Measurements from ENCODE around the gene VENTX.
"Not testable (repeated sequence)": the region's sequence is repeated elsewhere in the genome, so short reads cannot be mapped to it uniquely, and the experiment has no call there.

Gene VENTX

DNA sequence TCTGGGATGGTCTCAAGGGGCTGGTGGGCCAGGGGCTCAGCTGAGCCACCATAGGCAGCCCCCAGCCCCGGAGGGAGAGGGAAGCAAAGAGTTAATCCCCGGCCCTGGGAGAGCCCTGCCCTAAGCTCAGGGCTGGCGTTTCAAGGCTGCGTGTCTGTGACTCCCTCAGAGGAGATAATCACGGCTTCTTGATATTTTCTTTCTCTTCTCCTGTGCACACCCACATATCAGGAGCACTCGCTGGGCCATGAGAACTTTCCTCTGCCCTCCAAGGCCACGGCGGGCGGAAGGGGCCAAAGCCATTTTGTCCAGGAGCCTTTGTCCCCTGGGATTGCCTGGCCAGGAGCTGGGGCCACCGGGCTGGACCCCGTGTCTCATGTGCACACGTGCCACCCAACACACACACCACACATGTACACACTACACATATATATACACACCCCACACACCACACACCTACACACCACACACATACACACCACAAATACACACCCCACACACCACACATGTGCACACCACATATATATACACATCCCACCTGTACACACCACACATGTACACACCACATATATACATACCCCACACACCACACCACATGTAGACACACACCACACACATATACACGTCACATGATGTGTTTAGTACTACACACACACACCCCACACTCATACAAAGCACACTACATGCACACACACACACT lies 16.9 kb downstream of the VENTX start:
- no peak for DNase-seq (ENCODE audit: low read depth in 2 of 2)

DNA sequence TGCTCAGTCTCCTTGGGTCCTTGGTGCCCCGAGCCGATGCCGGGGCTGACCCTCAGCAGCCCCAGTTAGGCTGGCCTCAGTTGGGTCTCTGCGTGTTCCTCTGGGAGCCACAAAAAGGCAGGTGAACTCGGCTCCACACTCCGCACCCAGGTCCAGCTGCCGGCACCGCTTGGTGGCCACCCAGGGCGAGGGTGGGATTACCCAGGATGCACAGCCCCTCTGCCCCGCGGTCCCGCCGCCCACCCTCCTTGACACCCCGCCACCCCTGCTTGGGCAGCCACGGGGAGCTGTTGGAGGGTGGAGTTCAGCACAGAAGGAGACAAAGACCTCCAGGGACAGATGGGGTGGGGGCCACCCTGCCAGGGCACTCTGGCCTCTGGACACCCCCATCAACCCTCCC lies 17.7 kb downstream of the VENTX start:
- DNase-seq (ENCODE audit: low read depth in 2 of 2) = no peak

DNA sequence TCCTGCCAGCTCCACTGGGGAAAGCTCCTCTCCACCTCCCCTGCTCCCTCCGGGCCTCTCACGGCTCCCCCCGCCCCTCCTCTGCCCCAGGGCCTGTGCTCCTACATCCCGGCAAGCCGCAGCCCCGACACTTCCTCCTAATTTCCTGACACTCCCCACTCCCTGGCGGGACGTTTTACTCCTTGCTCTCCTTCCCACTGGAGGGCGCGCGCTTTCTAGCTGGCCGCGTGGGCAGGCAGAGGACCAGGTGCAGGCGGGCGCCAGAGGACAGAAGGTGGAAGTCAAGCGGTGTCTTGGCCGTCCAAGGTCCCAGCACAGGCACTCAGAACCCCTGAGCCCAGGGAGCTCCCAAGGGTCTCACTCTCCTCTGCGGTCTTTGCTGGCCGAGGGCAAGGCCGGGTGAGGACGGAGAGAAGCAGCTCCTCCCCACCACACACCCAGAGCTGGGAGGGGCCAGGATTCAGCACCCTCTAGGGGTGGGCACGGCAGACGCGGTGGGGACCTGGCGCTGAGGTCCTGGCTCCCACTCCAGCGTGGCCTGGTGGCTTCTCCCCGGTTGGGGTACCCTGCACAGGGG lies 19.9 kb downstream of the VENTX start:
- DNase-seq (ENCODE audit: low read depth in 2 of 2) = no peak

DNA sequence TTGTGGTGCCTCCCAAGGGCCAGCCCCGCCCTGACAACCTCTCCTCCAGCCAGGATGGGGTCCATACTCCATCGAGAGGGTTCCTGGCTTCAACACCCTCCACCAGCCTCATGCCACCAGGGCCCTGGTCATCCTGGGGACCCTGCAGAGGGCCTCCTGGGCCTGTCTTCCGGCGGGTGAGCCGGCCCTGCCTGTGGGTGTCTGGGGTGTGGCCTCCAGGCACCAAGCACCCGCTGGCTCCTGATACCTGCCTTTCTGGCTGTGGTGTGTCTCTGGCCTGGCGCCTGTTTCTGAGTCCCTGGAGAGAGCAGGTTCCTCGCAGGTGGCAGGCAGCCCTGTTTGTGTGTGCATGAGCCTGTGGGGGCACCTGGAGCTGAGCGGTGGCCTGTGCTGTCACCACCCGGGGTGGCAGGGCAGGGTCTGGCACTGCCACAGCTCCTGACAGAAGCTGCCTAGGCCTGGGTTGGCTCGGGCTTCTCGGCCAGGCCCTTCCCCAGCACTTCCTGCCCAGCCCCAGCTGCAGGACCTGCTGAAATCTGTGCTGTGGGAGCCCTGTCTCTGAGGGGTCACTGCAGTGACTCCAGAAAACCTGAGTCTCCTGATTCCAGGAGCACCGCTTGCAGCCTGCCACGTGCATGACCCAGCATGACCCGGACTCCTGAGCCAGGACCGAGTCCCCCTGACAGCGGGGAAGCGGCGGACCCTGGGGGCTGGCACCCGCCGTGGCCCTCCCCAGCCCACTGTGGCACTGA lies 20.6 kb downstream of the VENTX start:
- DNase-seq (ENCODE audit: low read depth in 2 of 2) = no peak

DNA sequence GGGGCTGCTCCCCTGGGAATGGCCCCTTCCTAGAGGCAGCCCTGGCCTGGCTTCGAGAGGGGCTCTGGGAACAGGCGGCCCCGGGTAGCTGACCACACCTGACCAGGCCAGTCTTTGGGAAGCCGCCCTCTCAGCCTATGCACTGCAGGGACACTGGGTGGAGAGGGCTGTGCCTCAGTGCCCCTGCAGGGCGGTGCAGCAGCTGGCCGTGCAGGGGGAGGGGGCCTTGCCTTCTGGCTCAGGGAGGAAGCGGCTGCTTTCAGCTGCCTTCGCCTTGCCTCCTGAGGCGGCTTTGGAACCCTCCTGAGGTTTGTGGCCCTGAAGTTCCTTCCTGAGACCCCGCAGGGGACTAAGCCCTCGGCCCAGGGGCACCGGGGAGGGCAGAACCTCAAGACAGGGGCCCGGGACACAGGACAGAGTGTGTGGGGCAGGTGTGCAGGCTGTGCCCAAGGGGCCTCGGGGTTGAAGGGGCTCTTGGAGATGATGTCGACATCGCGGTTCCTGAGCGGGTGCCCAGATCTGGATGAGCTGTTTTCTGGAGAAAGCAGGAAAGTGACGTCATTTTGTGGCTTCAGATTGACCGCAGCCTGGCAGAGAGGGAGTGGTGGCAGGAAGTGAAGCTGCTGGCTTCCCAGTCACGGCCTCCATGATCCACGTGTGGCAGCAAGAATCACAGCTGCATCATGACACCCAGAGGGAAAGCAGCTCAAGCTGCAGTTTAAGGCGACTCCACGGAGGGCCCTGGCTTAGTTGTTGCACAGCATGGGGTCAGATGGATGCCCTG lies 21.4 kb downstream of the VENTX start:
- DNase-seq (ENCODE audit: low read depth in 2 of 2) = peak; percentile 91 to 92

DNA sequence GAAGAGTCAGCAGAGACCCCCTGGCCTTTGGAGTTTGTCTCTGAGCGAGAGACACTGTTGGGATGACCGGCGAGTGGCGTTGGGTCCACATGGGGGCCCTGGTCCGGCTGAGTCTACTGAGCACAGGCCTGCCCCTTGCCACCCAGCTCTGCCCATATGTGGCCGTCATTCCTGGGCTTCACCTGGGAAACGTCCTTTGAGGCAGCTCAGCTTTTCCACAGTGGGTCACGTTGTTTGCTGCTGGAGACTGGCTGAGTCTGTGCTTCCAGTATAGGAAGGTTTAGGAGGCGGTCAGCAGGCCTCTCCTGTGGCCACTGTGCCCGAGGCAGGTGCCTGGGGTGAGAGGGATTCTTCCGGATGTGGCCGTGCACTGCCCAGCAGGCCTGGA lies 21.9 kb downstream of the VENTX start:
- no peak for DNase-seq (ENCODE audit: low read depth in 2 of 2)

DNA sequence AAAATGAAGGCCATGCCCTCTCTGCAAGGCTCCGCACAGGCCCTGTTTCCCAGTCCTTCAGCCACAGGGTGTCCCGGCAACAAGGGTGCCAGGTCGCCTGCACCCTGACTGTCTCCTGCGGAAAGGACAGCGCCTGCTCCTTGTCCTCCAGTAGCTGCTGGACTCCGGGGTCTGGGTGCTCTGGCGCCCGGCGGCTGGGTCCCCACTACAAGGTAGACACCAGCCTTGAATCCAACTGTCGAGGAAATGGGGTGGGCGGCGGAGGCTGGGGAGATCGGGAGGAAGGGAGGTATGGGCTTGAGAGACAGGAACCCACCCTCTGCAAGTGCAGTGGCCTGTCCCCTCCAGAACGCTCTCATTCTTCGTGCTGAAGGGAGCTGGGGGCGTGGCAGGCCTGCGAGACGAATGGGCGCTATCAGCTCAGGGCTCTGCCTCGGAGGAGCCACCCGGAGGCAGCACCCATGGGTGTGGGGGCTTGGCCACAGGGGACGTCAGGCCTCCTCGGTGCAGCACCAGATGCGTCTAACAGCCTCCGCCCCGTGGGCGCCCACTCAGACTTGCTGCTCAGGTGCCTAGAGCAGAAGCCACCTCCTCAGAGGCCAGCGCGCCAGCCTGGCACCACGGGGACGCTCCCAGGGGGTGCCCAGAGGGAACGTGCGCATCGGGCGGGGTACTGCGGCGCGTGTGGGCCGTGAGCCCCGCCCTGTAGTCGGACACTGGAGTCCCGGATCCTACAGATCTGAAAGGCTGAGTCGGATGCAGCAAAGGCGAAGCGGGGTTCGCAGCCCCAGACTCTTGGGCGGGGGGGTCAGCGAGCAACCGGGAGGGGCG lies 23.5 kb downstream of the VENTX start:
- no peak for DNase-seq (ENCODE audit: low read depth in 2 of 2)

DNA sequence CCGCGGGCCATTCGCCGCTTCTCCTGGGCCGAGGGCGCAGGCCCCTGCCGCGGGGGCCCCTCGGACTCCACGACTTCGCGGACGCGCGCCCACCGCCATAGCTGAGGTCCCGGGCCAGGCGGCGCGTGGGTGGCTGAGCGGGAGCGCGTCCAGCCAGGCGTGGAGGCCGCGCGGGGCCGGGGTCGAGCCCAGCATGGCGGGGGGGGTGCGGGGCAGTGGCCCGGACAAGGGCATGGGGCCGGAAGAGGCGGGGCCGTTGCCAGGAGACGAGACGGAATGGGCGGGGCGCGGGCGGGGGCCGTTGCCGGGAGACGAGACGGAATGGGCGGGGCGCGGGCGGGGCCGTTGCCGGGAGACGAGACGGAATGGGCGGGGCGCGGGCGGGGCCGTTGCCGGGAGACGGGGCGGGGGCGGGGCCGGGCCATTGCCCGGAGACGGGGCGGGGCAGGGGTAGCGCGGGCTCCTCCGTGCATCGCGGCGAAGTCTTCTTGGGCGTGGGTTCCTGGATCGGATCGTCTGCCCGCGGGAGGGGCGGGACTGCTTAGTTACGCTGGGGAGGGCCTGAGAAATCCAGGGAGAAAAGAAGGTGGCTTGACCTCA lies 24.2 kb downstream of the VENTX start:
- DNase-seq (ENCODE audit: low read depth in 2 of 2) = peak; percentile 13 to 36

DNA sequence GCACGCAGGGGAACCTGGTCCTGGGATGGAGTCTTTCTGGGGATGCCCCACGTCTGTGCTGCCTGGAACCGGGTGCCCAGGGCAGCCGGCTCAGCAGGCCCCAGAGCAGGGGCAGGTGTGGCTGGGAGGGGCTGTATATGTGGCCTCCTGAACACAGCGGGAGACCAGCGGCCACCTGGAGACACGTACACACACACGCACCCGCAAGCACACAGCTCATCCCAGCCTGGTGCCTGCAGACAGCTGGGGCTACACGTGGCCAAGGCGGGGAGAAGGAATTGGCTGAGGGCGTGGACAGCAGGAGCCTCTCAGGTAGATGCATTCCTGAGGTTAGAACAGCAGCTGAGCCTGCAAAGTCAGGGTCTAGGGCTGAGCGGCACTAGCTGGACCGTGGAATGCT lies 25.0 kb downstream of the VENTX start:
- no peak for DNase-seq (ENCODE audit: low read depth in 2 of 2)

DNA sequence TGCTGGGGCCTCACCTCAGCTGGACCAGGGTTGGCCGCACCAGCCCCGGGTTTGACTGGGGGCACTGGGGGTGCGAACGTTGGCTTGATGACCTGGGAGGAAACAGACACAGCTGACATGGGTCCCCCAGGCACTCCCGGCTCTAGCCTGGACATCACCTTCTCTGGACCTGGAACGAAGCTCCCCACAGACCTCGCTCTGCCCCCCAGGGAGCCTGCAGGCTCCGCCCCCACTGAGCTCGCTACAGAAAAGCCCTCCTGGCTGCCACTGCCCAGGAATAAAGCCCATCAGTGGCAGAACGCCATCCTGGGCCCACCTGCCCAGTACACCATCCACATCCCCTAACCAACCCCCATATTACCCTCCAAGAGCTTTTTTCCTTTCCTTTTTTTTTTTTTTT lies 26.0 kb downstream of the VENTX start:
- DNase-seq (ENCODE audit: low read depth in 2 of 2) = no peak

DNA sequence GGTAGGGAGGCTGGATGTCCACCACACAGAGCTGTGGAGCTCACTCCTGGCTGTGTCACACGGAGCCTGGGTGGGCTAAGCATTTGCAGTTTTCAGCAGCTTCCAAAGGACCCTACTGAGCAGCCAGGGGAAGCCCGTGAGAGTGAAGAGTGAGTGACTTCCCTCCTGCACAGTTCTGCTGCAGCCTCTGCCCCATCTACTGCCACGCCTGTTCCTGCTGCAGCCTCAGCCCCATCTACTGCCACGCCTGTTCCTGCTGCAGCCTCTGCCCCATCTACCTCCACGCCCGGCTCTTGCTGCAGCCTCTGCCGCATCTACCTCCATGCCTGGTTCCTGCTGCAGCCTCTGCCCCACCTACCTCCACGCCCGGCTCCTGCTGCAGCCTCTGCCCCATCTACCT lies 26.8 kb downstream of the VENTX start:
- DNase-seq (ENCODE audit: low read depth in 2 of 2) = no peak

DNA sequence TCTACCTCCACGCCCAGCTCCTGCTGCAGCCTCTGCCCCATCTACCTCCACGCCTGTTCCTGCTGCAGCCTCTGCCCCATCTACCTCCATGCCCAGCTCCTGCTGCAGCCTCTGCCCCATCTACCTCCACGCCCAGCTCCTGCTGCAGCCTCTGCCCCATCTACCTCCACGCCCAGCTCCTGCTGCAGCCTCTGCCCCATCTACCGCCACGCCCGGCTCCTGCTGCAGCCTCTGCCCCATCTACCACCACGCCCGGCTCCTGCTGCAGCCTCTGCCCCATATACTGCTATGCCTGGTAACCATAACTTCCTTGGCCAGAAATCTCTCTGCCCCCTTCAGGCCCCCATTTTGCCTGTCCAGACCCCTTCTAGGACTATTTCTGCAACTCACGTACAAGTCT lies 27.4 kb downstream of the VENTX start:
- DNase-seq (ENCODE audit: low read depth in 2 of 2) = not testable (repeated sequence)

DNA sequence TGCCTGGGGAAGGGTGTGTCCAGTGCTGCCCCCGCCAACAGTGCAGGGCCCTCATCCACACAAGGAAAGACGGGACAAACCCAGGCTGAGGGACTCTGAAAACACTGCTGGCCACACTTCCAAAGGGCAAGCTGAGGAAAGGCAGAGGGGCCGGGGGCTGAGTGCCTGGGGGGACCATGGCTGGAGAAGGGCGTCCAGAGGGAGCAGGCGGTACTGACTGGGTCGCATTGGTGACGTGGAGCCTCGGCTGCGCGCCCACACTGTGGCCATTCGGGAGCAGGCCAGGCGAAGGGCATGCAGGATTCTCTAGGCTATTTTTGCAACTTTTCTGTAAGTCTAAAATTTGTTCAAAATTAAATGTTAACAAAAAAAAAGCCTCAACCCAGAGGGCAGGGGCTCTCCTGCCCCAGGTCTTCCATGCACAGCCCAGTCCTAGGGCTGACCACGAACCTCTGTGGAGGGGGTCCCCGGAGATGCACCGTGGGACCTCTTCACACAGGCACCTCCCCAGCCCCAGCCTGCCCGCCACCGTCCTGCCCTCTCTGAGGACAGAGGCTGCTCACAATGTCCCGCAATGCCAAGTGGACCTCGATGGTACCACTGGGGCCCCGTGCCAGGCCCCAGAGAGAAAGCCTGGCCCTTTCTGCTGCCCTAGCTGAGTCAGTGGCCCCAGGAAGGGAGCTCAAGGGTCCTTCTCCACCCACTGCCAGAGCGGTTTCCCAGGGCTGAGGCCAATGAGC lies 28.6 kb downstream of the VENTX start:
- DNase-seq (ENCODE audit: low read depth in 2 of 2) = no peak

DNA sequence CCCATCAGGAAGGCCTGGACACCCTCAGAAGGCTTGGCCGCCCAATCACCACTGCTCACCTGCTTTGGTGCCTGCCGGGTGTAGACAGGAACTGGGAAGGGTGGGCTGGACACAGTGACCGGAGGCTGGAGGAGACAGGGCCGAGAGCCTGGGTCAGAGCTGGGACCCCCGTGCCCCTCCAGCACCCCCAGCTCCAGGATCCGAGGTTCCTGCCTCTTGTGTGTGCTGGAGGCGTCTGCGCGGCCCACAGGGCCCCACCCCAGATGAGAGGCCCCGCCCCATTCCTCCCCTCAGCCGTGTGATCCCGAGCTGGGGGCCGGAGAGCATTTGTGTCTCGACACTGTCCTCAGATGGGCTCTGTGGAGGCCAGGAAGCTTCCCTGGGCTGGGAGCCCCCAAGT lies 29.6 kb downstream of the VENTX start:
- DNase-seq (ENCODE audit: low read depth in 2 of 2) = no peak

DNA sequence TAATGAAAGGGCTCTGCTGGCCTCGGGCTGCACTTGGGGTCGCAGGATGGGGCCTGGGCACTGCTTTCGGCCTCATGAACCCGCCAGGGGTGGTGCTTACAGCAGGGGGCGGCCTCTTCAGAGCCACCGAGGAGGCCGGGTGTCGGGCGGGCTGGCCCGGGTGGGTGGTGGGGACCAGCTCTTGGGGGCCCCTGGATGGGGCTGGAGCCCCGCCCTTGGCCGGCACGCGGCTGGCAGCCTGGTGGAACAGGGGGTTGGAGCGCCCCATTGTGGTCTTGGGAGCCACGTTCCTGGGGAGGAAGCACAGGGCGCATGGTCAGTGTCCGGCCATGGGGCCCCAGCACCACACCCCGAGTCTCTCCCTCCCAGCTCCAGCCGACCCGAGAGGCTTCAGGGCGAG lies 30.2 kb downstream of the VENTX start:
- DNase-seq (ENCODE audit: low read depth in 2 of 2) = no peak

DNA sequence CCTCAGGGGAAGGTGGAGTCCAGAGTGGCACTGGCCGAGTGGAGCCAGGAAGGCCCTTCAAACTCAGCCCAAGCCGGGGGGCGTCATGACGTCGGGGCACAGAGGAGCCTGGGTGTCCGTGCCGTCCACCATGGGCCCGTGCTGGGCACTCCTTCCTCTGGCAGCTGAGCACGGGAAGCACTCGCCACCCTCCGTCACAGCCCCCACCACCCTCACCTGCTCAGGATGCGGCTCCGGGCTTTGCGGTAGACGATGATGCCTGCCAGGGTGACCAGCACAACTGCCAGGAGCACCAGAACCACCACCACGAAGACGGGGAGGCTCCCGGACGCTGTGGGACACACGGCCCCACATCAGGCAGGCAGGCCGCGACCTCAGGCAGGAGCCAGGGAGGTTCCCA lies 30.9 kb downstream of the VENTX start:
- no peak for DNase-seq (ENCODE audit: low read depth in 2 of 2)

DNA sequence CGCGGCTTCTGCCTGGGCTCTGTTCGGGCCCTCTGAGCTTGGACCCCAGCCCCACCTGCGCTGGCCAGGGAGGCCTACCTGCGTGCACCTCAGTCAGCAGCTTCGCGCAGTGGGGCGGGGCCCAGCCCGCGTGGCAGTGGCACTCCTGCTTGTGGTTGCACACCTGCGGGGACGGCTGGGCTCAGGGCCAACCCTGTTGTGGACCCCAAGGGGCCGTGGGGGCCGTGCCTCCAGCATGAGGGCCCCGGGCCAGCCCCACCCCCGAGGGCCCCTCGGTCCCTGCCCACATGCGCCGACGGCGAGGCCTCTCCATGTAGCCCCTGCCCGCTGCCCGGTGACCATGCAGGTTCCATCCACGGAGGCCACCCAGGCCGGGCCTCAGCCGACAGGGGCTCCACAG lies 31.7 kb downstream of the VENTX start:
- DNase-seq (ENCODE audit: low read depth in 2 of 2) = no peak

DNA sequence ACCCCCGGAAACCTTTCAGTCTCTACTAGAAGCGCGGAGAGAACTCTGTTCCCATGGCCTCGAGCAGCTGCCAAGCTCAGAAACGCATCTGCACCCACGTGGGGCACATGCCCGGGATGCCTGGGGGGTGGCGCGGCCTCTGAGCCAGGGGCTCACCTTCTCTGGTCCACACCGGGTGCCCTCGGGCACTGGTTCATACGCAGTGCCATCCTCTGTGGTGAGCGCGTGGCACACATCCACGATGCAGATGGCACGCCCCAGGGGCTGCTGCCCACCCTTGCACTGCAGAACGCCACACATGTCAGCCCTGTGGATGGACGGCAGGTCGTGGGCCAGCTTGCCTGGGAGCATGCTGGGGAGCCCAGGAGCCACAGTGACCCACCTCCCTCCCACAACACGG lies 32.5 kb downstream of the VENTX start:
- no peak for DNase-seq (ENCODE audit: low read depth in 2 of 2)

DNA sequence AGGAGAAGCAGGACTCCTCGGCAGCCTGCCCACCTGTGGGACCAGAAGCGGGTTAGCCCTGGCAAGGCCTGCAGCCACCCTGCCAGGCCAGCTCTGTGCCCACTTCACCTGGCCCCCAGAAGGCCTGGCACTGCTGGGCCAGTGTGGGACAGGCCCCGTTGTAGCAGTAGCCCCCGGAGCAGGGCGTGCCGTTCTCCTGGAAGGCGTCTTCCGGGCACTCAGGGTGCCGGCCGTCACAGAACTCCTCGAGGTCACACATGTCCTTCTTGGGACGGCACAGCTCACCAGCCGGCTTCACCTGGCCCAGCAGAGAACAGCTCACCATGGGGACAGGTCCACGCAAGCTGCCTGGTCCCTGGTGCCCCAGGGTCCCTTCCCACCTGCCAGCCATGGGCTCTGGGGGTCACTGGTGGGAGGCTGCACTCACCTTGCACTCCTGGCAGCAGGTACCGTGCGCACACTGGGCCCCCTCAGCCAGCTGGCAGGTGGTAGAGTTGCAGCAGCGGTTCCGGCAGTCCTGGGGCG lies 33.2 kb downstream of the VENTX start:
- no peak for DNase-seq (ENCODE audit: low read depth in 2 of 2)

Measured in fibroblast of skin of left biceps (primary cell).